Occipital lobe (tissue), 2 donors: ENCODE results near the gene TTLL5. TPM values are rescaled to one million over a fixed set of nuclear protein-coding genes. Genes with fewer than 3 reads are reported as not detected.

Source experiments
- DNase-seq: peaks from one replicate; lab custom pipeline; 2025; lab: John Stamatoyannopoulos, UW
- total RNA-seq: library from RNA; depleted of rRNA; stranded (reverse); fragments of >200 nt; gene quantifications from one replicate; pipeline ENCODE4 v1.2.3, GENCODE V29; 2014

TTLL5 gene
- total RNA-seq, 1 donor from 2014 or later, result 36.7 TPM

- no peak for DNase-seq
These were observed 198.7 kb downstream of the TTLL5 start for GRCh38 chr14:75859746-75860145.

- no peak for DNase-seq
These were observed 199.6 kb downstream of the TTLL5 start for GRCh38 chr14:75860561-75861160.

- DNase-seq, result no peak
These were observed 200.1 kb downstream of the TTLL5 start for GRCh38 chr14:75861161-75861621.

GRCh38 chr14:75863221-75863620, 202.2 kb downstream of the TTLL5 start:
- DNase-seq, result no peak

- no peak for DNase-seq
These were observed 203.3 kb downstream of the TTLL5 start for GRCh38 chr14:75864352-75864751.

GRCh38 chr14:75865531-75865930, 204.5 kb downstream of the TTLL5 start:
- no peak for DNase-seq

- DNase-seq, result no peak
These were observed 205.9 kb downstream of the TTLL5 start for GRCh38 chr14:75866970-75867369.

GRCh38 chr14:75871181-75871880, 210.3 kb downstream of the TTLL5 start:
- no peak for DNase-seq

GRCh38 chr14:75875958-75876357, 214.9 kb downstream of the TTLL5 start:
- no peak for DNase-seq

- no peak for DNase-seq
These were observed 215.5 kb downstream of the TTLL5 start for GRCh38 chr14:75876530-75876929.

- no peak for DNase-seq
These were observed 216.2 kb downstream of the TTLL5 start for GRCh38 chr14:75877292-75877691.

GRCh38 chr14:75877884-75878283, 216.8 kb downstream of the TTLL5 start:
- DNase-seq, result no peak

GRCh38 chr14:75879031-75879430, 218.0 kb downstream of the TTLL5 start:
- DNase-seq, result no peak

- DNase-seq, result no peak
These were observed 219.5 kb downstream of the TTLL5 start for GRCh38 chr14:75880512-75880911.

GRCh38 chr14:75881994-75882393, 220.9 kb downstream of the TTLL5 start:
- DNase-seq, result no peak

GRCh38 chr14:75884198-75884611, 223.2 kb downstream of the TTLL5 start:
- DNase-seq, result no peak

GRCh38 chr14:75885829-75886228, 224.8 kb downstream of the TTLL5 start:
- DNase-seq, result no peak

- no peak for DNase-seq
These were observed 225.7 kb downstream of the TTLL5 start for GRCh38 chr14:75886636-75887348.

- no peak for DNase-seq
These were observed 227.9 kb downstream of the TTLL5 start for GRCh38 chr14:75888945-75889344.

- no peak for DNase-seq
These were observed 235.3 kb downstream of the TTLL5 start for GRCh38 chr14:75896341-75896740.

- DNase-seq, result no peak
These were observed 243.3 kb downstream of the TTLL5 start for GRCh38 chr14:75904311-75904710.

- no peak for DNase-seq
These were observed 244.3 kb downstream of the TTLL5 start for GRCh38 chr14:75905147-75905904.
